H9 (cell line): ENCODE results near the gene CLMN. TPM values are rescaled to one million over a fixed set of nuclear protein-coding genes. Genes with fewer than 3 reads are reported as not detected.

ENCODE experiments used
- DNase-seq: peaks from one replicate; pipeline ENCODE4 v3.0.0-alpha.2; 2017
- H2AFZ ChIP-seq: one replicate; pipeline ENCODE4 v1.6.1; 2013; ENCODE audit warnings: mild to moderate bottlenecking, low read length, control low read depth, moderate library complexity
- H2AK5ac ChIP-seq: 2 replicates; pipeline ENCODE4 v1.6.1; 2013; ENCODE audit warnings: low read length, control low read depth, mixed read lengths; ENCODE audit not compliant: insufficient read length
- H2BK120ac ChIP-seq: one replicate; pipeline ENCODE4 v1.6.1; 2013; ENCODE audit warnings: low read depth, mild to moderate bottlenecking, low read length, control low read depth, inconsistent platforms; ENCODE audit not compliant: poor library complexity, severe bottlenecking
- H2BK12ac ChIP-seq: 2 replicates; pipeline ENCODE4 v1.6.1; 2013; ENCODE audit warnings: low read length, control low read depth, mixed read lengths, low read depth; ENCODE audit not compliant: insufficient read length
- H2BK15ac ChIP-seq: 2 replicates; pipeline ENCODE4 v1.6.1; 2013; ENCODE audit warnings: low read depth, low read length, control low read depth
- H2BK20ac ChIP-seq: one replicate; pipeline ENCODE4 v1.6.1; 2013; ENCODE audit warnings: low read depth, mild to moderate bottlenecking, low read length, control low read depth, inconsistent platforms; ENCODE audit not compliant: poor library complexity, severe bottlenecking
- H2BK5ac ChIP-seq: 2 replicates; pipeline ENCODE4 v1.6.1; 2013; ENCODE audit warnings: low read length, control low read depth, mixed read lengths; ENCODE audit not compliant: insufficient read length
- H3K14ac ChIP-seq: 2 replicates; pipeline ENCODE4 v1.6.1; 2013; ENCODE audit warnings: low read length, control low read depth; ENCODE audit not compliant: insufficient read depth
- H3K18ac ChIP-seq: 2 replicates; pipeline ENCODE4 v1.6.1; 2013; ENCODE audit warnings: low read depth, mild to moderate bottlenecking, mixed read lengths, low read length, control low read depth; ENCODE audit not compliant: insufficient read length
- H3K23ac ChIP-seq: 2 replicates; pipeline ENCODE4 v1.6.1; 2013; ENCODE audit warnings: low read length, control low read depth, mixed read lengths, low read depth; ENCODE audit not compliant: insufficient read length
- H3K23me2 ChIP-seq: 2 replicates; pipeline ENCODE4 v1.6.1; 2013; ENCODE audit warnings: low read depth, mild to moderate bottlenecking, mixed read lengths, low read length, control low read depth; ENCODE audit not compliant: insufficient read length, poor library complexity, severe bottlenecking
- H3K27ac ChIP-seq: 2 replicates; pipeline ENCODE4 v1.5.1; 2013; ENCODE audit warnings: low read length, control low read depth, mixed read lengths, low read depth; ENCODE audit not compliant: insufficient read length
- H3K27me3 ChIP-seq: 2 replicates; pipeline ENCODE4 v1.6.1; 2013; ENCODE audit warnings: low read length, control low read depth, inconsistent platforms; ENCODE audit not compliant: insufficient read depth
- H3K4ac ChIP-seq: 2 replicates; pipeline ENCODE4 v1.6.1; 2013; ENCODE audit warnings: low read depth, mild to moderate bottlenecking, control low read depth, inconsistent platforms, low read length, moderate library complexity
- H3K4me1 ChIP-seq: 2 replicates; pipeline ENCODE4 v1.6.1; 2013; ENCODE audit warnings: low read length, control low read depth, inconsistent platforms; ENCODE audit not compliant: insufficient read depth
- H3K4me2 ChIP-seq: 2 replicates; pipeline ENCODE4 v1.6.1; 2013; ENCODE audit warnings: low read length, control low read depth, mixed read lengths; ENCODE audit not compliant: insufficient read length, insufficient read depth
- H3K56ac ChIP-seq: 2 replicates; pipeline ENCODE4 v1.6.1; 2013; ENCODE audit warnings: low read depth, mild to moderate bottlenecking, mixed read lengths, low read length, control low read depth; ENCODE audit not compliant: insufficient read length
- H3K79me1 ChIP-seq: 2 replicates; pipeline ENCODE4 v1.6.1; 2013; ENCODE audit warnings: low read depth, mild to moderate bottlenecking, moderate library complexity, low read length, control low read depth, inconsistent platforms; ENCODE audit not compliant: insufficient read depth, poor library complexity, severe bottlenecking
- H3K79me2 ChIP-seq: 2 replicates; pipeline ENCODE4 v1.6.1; 2013; ENCODE audit warnings: low read length, control low read depth, inconsistent platforms; ENCODE audit not compliant: insufficient read depth
- H3K9ac ChIP-seq: 2 replicates; pipeline ENCODE4 v1.6.1; 2013; ENCODE audit warnings: low read length, control low read depth, mixed read lengths; ENCODE audit not compliant: insufficient read length; ENCODE audit errors: extremely low read depth
- H3K9me3 ChIP-seq: one replicate; pipeline ENCODE4 v1.6.1; 2013; ENCODE audit warnings: low read depth, low read length, inconsistent platforms; ENCODE audit not compliant: control insufficient read depth
- H3T11ph ChIP-seq: one replicate; pipeline ENCODE4 v1.6.1; 2013; ENCODE audit warnings: mild to moderate bottlenecking, low read length, control low read depth, inconsistent platforms
- H4K20me1 ChIP-seq: one replicate; pipeline ENCODE4 v1.6.1; 2013; ENCODE audit not compliant: control insufficient read depth, insufficient read length, insufficient read depth
- H4K5ac ChIP-seq: 2 replicates; pipeline ENCODE4 v1.6.1; 2013; ENCODE audit warnings: low read depth, mild to moderate bottlenecking, mixed read lengths, low read length, control low read depth; ENCODE audit not compliant: insufficient read length
- H4K8ac ChIP-seq: replicated peaks from 2 replicates; pipeline ENCODE4 v1.6.1; 2013; ENCODE audit warnings: low read length, control low read depth, mixed read lengths, low read depth; ENCODE audit not compliant: insufficient read length
- H4K91ac ChIP-seq: 2 replicates; pipeline ENCODE4 v1.6.1; 2013; ENCODE audit warnings: low read depth, mild to moderate bottlenecking, moderate library complexity, mixed read lengths, low read length, control low read depth; ENCODE audit not compliant: insufficient read length
- H3K27ac Mint-ChIP-seq, 3 experiments: 2 replicates in 2 of 3; 3 replicates in 1 of 3; pipeline ENCODE4 v1.8.0; 2020 to 2021; ENCODE audit warnings: mixed read lengths in 3 of 3, mild to moderate bottlenecking in 1 of 3, moderate library complexity in 1 of 3
- H3K27me3 Mint-ChIP-seq: 2 replicates; pipeline ENCODE4 v1.8.0; 2021; ENCODE audit warnings: low read depth, mild to moderate bottlenecking, moderate library complexity, mixed read lengths
- H3K36me3 Mint-ChIP-seq, 3 experiments: 2 replicates in 2 of 3; 3 replicates in 1 of 3; pipeline ENCODE4 v1.8.0; 2020 to 2021; ENCODE audit warnings: low read depth in 3 of 3, mixed read lengths in 3 of 3; ENCODE audit not compliant: insufficient read depth in 1 of 3
- H3K4me1 Mint-ChIP-seq, 2 experiments: 2 replicates each; pipeline ENCODE4 v1.8.0; 2020; ENCODE audit warnings: mixed read lengths in 2 of 2
- H3K4me3 Mint-ChIP-seq, 2 experiments: 2 replicates in 1 of 2; 3 replicates in 1 of 2; pipeline ENCODE4 v1.8.0; 2020 to 2021; ENCODE audit warnings: mild to moderate bottlenecking in 2 of 2, mixed read lengths in 2 of 2, moderate library complexity in 1 of 2
- H3K9me3 Mint-ChIP-seq, 2 experiments: 2 replicates in 1 of 2; 3 replicates in 1 of 2; pipeline ENCODE4 v1.8.0; 2020; ENCODE audit warnings: mild to moderate bottlenecking in 2 of 2, mixed read lengths in 2 of 2, moderate library complexity in 1 of 2
- total RNA-seq: library from RNA; stranded (reverse); gene quantifications from 2 replicates; pipeline ENCODE4 v1.2.1, GENCODE V29; 2021
- TF ChIP-seq, protein P1 (sequence below): fragments of 200-600 bp; sonication (generic); conservative IDR thresholded peaks from 3 replicates; pipeline ENCODE4 v1.8.0; 2021; ENCODE audit warnings: antibody characterized with exemption, mild to moderate bottlenecking

Gene CLMN
- total RNA-seq, 1 experiment from 2014 or later, result 7.6 TPM

- no peaks in the 10 kb centered on the region for H3K23me2 ChIP-seq
- Mint-ChIP-seq H3K9me3 (no peaks in the 10 kb centered on the region), H3K4me3 (no peak overlapping the region), H3K4me1 (peaks cover 5 to 12% of the 10 kb centered on the region in 2 experiments; a peak in 3 of 4 replicates), H3K36me3 (no peaks in the 10 kb centered on the region), H3K27ac (no peak overlapping the region; a peak in 1 of 7 replicates), H3K27me3 (peaks cover 1% of the 10 kb centered on the region; the same call in 1 of the 2 replicates)
- no peak overlapping the region for H4K8ac ChIP-seq
- H2BK5ac ChIP-seq, result no peak overlapping the region
- H3K27ac ChIP-seq, result no peak overlapping the region
- H3K56ac ChIP-seq, result no peak overlapping the region
- no peak overlapping the region for H2BK120ac ChIP-seq
- H2AFZ ChIP-seq, result no peak overlapping the region
- no peak overlapping the region for H3K18ac ChIP-seq
- no peaks in the 10 kb centered on the region for H3K27me3 ChIP-seq
- no peak overlapping the region for H3T11ph ChIP-seq
- no peak overlapping the region for H3K4ac ChIP-seq
- no peak overlapping the region for H3K4me2 ChIP-seq
- H3K9me3 ChIP-seq, result no peaks in the 10 kb centered on the region
- no peak overlapping the region for H3K23ac ChIP-seq
- H2BK15ac ChIP-seq, result no peak overlapping the region
- no peak overlapping the region for H2BK20ac ChIP-seq
- no peak overlapping the region for H3K14ac ChIP-seq
- no peak for DNase-seq
- no peak overlapping the region for H4K5ac ChIP-seq
- no peaks in the 10 kb centered on the region for H3K4me1 ChIP-seq
- TF ChIP-seq, protein P1, sequence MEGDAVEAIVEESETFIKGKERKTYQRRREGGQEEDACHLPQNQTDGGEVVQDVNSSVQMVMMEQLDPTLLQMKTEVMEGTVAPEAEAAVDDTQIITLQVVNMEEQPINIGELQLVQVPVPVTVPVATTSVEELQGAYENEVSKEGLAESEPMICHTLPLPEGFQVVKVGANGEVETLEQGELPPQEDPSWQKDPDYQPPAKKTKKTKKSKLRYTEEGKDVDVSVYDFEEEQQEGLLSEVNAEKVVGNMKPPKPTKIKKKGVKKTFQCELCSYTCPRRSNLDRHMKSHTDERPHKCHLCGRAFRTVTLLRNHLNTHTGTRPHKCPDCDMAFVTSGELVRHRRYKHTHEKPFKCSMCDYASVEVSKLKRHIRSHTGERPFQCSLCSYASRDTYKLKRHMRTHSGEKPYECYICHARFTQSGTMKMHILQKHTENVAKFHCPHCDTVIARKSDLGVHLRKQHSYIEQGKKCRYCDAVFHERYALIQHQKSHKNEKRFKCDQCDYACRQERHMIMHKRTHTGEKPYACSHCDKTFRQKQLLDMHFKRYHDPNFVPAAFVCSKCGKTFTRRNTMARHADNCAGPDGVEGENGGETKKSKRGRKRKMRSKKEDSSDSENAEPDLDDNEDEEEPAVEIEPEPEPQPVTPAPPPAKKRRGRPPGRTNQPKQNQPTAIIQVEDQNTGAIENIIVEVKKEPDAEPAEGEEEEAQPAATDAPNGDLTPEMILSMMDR, result no peak
- no peaks in the 10 kb centered on the region for H4K20me1 ChIP-seq
- no peaks in the 10 kb centered on the region for H3K79me1 ChIP-seq
- no peak overlapping the region for H2BK12ac ChIP-seq
- no peak overlapping the region for H3K9ac ChIP-seq
- no peak overlapping the region for H2AK5ac ChIP-seq
- no peaks in the 10 kb centered on the region for H3K79me2 ChIP-seq
- H4K91ac ChIP-seq, result no peak overlapping the region
These were observed 24.8 kb upstream of the CLMN start for GRCh38 chr14:95344536-95344935.
